Measurements from ENCODE around the gene OXSR1.

The OXSR1 gene

DNA sequence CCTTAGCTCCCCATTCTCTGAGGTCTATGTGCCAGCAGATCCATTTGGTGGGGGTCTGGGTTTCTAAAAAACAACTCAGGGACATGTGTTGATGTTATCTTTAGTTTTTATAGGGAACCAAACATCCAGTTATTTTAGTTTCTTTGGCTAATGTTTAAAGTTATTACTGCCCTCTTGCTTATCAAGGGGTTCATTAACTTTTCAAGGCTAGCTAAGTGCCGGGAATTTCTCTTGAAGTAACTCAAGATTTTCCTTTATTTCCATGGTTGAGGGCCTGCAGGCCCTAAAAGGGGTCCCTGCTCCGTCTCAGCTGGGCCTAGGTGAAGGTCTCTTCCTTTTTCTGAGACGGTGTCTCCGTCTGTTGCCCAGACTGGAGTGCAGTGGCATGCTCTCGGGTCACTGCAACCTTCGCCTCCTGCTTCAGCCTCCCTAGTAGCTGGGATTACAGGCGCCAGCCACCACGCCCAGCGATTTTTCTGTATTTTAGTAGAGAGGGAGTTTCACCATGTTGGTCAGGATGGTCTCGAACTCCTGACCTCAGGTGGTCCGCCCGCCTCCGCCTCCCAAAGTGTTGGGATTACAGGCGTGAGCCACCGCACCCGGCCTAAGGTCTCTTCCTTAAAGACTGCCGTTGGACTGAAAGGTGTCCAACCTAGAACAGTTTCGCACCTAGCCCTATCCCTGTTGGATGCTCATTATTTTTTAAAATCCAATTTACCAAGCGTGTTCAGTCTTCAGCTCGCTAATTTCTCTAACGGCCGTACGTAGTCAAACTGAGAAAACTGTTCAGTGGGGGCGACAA is 1.3 kb upstream of the OXSR1 start:
- peak overlapping the region; percentile 64 for H3K4me3 ChIP-seq (ENCODE audit: low read length)
- no peak for DNase-seq (ENCODE audit: low read depth)
- TF ChIP-seq, protein P1, sequence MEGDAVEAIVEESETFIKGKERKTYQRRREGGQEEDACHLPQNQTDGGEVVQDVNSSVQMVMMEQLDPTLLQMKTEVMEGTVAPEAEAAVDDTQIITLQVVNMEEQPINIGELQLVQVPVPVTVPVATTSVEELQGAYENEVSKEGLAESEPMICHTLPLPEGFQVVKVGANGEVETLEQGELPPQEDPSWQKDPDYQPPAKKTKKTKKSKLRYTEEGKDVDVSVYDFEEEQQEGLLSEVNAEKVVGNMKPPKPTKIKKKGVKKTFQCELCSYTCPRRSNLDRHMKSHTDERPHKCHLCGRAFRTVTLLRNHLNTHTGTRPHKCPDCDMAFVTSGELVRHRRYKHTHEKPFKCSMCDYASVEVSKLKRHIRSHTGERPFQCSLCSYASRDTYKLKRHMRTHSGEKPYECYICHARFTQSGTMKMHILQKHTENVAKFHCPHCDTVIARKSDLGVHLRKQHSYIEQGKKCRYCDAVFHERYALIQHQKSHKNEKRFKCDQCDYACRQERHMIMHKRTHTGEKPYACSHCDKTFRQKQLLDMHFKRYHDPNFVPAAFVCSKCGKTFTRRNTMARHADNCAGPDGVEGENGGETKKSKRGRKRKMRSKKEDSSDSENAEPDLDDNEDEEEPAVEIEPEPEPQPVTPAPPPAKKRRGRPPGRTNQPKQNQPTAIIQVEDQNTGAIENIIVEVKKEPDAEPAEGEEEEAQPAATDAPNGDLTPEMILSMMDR (conservative IDR thresholded peaks at IDR 0.05; ENCODE audit: low read length), result no peak

DNA sequence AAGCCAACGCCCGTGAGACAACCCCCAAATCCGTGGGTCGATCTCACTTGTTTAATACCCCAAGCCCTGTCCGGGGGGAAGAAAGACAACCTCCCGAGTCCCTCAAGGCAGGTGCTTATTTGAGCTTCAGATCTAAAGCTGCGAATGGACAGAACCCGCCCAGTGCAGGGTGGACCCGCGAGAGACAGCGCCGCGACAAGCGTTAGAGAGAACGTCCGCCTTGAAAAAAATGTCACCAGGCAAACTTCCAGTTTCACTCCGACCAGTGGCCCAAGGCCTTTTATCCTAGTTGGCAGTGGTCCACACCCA is 740 bp upstream of the OXSR1 start:
- TF ChIP-seq, protein P1 (conservative IDR thresholded peaks at IDR 0.05; ENCODE audit: low read length), result no peak
- DNase-seq (ENCODE audit: low read depth), result no peak
- H3K4me3 ChIP-seq (ENCODE audit: low read length), result peak overlapping the region; percentile 64

- peak; percentile 51 for DNase-seq (ENCODE audit: low read depth)
- peak overlapping the region; percentile 64 for H3K4me3 ChIP-seq (ENCODE audit: low read length)
- TF ChIP-seq, protein P1 (conservative IDR thresholded peaks at IDR 0.05; ENCODE audit: low read length), result no peak
Measured at GRCh38 chr3:38165722-38166387, 518 bp downstream of the OXSR1 start.

- TF ChIP-seq, protein P1 (conservative IDR thresholded peaks at IDR 0.05; ENCODE audit: low read length), result no peak
- no peak overlapping the region; the same call in 1 of the 2 replicates for H3K4me3 ChIP-seq (ENCODE audit: low read length)
- no peak for DNase-seq (ENCODE audit: low read depth)
Measured at GRCh38 chr3:38167591-38167990, 2.3 kb downstream of the OXSR1 start.

- peak; percentile 56 for DNase-seq (ENCODE audit: low read depth)
- H3K4me3 ChIP-seq (ENCODE audit: low read length), result no peak overlapping the region; the same call in 1 of the 2 replicates
Measured at GRCh38 chr3:38168151-38169026, 3.1 kb downstream of the OXSR1 start.

DNA sequence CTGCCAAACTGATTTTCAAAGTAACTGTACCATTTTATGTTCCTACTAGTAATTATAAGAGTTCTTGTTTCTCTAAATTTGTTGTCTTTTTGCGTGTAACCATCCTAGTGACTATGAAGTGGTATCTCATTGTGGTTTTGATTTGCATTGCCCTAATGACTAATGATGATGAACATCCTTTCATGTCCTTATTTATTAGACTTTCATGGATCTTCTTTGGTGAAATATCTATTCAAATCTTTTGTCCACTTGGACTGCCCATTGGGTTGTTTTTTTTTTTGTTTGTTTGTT is 3.6 kb downstream of the OXSR1 start:
- TF ChIP-seq, protein P1 (conservative IDR thresholded peaks at IDR 0.05; ENCODE audit: low read length), result no peak
- DNase-seq (ENCODE audit: low read depth), result peak; percentile 34
- no peak overlapping the region for H3K4me3 ChIP-seq (ENCODE audit: low read length)

More at GRCh38 chr3:38168151-38169026, 3.1 kb downstream of the OXSR1 start:
- TF ChIP-seq, protein P1 (conservative IDR thresholded peaks at IDR 0.05; ENCODE audit: low read length), result no peak
